HepG2 (cell line): ENCODE data around the gene SYMPK. TPM values are rescaled to one million over a fixed set of nuclear protein-coding genes. Genes with fewer than 3 reads are reported as not detected.

Experiments used
- ASH2L ChIP-seq: fragments of 300-600, 200-600 bp; sonication (generic); IDR thresholded peaks from 2 replicates; pipeline ENCODE4 v1.7.0; 2017; ENCODE audit warnings: low read depth, mild to moderate bottlenecking, moderate library complexity, mixed read lengths, low read length; ENCODE audit not compliant: insufficient read length
- ESRRA ChIP-seq: sonication (generic); formaldehyde crosslinking; IDR thresholded peaks from 2 replicates; pipeline ENCODE4 v1.5.1; 2020; ENCODE audit warnings: mild to moderate bottlenecking, low read depth, missing genetic modification reagents
- GATAD1 ChIP-seq: IDR thresholded peaks from 2 replicates; pipeline ENCODE4 v1.6.1; 2016; ENCODE audit warnings: missing genetic modification reagents, missing compliant biosample characterization
- HNRNPL ChIP-seq: fragments of 200-400 bp; formaldehyde crosslinking; IDR thresholded peaks from 2 replicates; pipeline ENCODE4 v1.6.1; 2017; ENCODE audit warnings: mild to moderate bottlenecking, low read depth, low read length
- IKZF1 ChIP-seq: fragments of 450-650 bp; IDR thresholded peaks from 2 replicates; pipeline ENCODE4 v1.7.1; 2016
- MIER2 ChIP-seq: IDR thresholded peaks from 2 replicates; pipeline ENCODE4 v1.6.1; 2016; ENCODE audit warnings: missing biosample characterization, missing genetic modification reagents
- MTF2 ChIP-seq: sonication (generic); formaldehyde crosslinking; IDR thresholded peaks from 2 replicates; pipeline ENCODE4 v1.5.0; 2020; ENCODE audit warnings: missing genetic modification reagents, borderline replicate concordance
- NCOA5 ChIP-seq: sonication (generic); formaldehyde crosslinking; IDR thresholded peaks from 2 replicates; pipeline ENCODE4 v1.4.0; 2020; ENCODE audit warnings: missing genetic modification reagents
- NKX3-1 ChIP-seq: sonication (generic); formaldehyde crosslinking; IDR thresholded peaks from 2 replicates; pipeline ENCODE4 v1.5.0; 2020; ENCODE audit warnings: missing genetic modification reagents
- PBX3 ChIP-seq: sonication (generic); formaldehyde crosslinking; IDR thresholded peaks from 2 replicates; pipeline ENCODE4 v1.8.1; 2023; ENCODE audit warnings: missing genetic modification reagents, inconsistent platforms, borderline replicate concordance
- RELA ChIP-seq: sonication (generic); formaldehyde crosslinking; IDR thresholded peaks from 2 replicates; pipeline ENCODE4 v1.4.0; 2020; ENCODE audit warnings: missing genetic modification reagents
- RFX5 ChIP-seq: IDR thresholded peaks from 2 replicates; pipeline ENCODE4 v1.6.1; 2011; ENCODE audit warnings: low read depth, low read length, improper control_type of control experiment
- SMARCC2 ChIP-seq: fragments of 450-650 bp; IDR thresholded peaks from 2 replicates; pipeline ENCODE4 v1.6.1; 2017; ENCODE audit warnings: antibody characterized with exemption, mild to moderate bottlenecking
- SP2 ChIP-seq: sonication (generic); formaldehyde crosslinking; IDR thresholded peaks from 2 replicates; pipeline ENCODE4 v1.5.1; 2020; ENCODE audit warnings: mild to moderate bottlenecking, missing genetic modification reagents
- SYNCRIP ChIP-seq: fragments of 200-400 bp; formaldehyde crosslinking; IDR thresholded peaks from 2 replicates; pipeline ENCODE4 v1.6.1; 2018; ENCODE audit warnings: mild to moderate bottlenecking, low read depth, low read length; ENCODE audit not compliant: insufficient read depth
- TBX2 ChIP-seq: sonication (generic); formaldehyde crosslinking; IDR thresholded peaks from 2 replicates; pipeline ENCODE4 v1.5.0; 2020; ENCODE audit warnings: missing genetic modification reagents, mild to moderate bottlenecking, borderline replicate concordance
- ZBTB33 ChIP-seq: sonication (generic); formaldehyde crosslinking; IDR thresholded peaks from 2 replicates; pipeline ENCODE4 v1.4.0; 2020; ENCODE audit warnings: missing genetic modification reagents
- ZFP90 ChIP-seq: sonication (generic); formaldehyde crosslinking; IDR thresholded peaks from 2 replicates; pipeline ENCODE4 v1.8.0; 2022; ENCODE audit warnings: missing genetic modification reagents, mild to moderate bottlenecking, inconsistent platforms, borderline replicate concordance
- ZNF205 ChIP-seq: IDR thresholded peaks from 2 replicates; pipeline ENCODE4 v1.6.1; 2018; ENCODE audit warnings: missing biosample characterization, missing genetic modification reagents
- ZNF251 ChIP-seq: sonication (generic); formaldehyde crosslinking; IDR thresholded peaks from 2 replicates; pipeline ENCODE4 v1.9.0; 2021; ENCODE audit warnings: mild to moderate bottlenecking, missing genetic modification reagents
- ZNF430 ChIP-seq: sonication (generic); formaldehyde crosslinking; IDR thresholded peaks from 2 replicates; pipeline ENCODE4 v1.9.0; 2021; ENCODE audit warnings: mild to moderate bottlenecking, missing genetic modification reagents
- ZNF562 ChIP-seq: sonication (generic); formaldehyde crosslinking; IDR thresholded peaks from 2 replicates; pipeline ENCODE4 v1.8.0; 2022; ENCODE audit warnings: missing genetic modification reagents, borderline replicate concordance
- ZNF577 ChIP-seq: sonication (generic); formaldehyde crosslinking; IDR thresholded peaks from 2 replicates; pipeline ENCODE4 v1.4.0; 2020; ENCODE audit warnings: mild to moderate bottlenecking, low read depth, missing genetic modification reagents, borderline replicate concordance
- ZNF7 ChIP-seq: IDR thresholded peaks from 2 replicates; pipeline ENCODE4 v1.6.1; 2016; ENCODE audit warnings: missing biosample characterization, missing genetic modification reagents
- ZNF720 ChIP-seq: sonication (generic); formaldehyde crosslinking; IDR thresholded peaks from 2 replicates; pipeline ENCODE4 v1.4.0; 2020; ENCODE audit warnings: missing genetic modification reagents
- ZNF747 ChIP-seq: sonication (generic); formaldehyde crosslinking; IDR thresholded peaks from 2 replicates; pipeline ENCODE4 v1.8.1; 2023; ENCODE audit warnings: missing genetic modification reagents, mild to moderate bottlenecking, borderline replicate concordance
- ZNF749 ChIP-seq: sonication (generic); formaldehyde crosslinking; IDR thresholded peaks from 2 replicates; pipeline ENCODE4 v1.8.0; 2022; ENCODE audit warnings: mild to moderate bottlenecking, missing genetic modification reagents, moderate library complexity, borderline replicate concordance
- ZNF839 ChIP-seq: sonication (generic); formaldehyde crosslinking; IDR thresholded peaks from 2 replicates; pipeline ENCODE4 v1.4.0; 2020; ENCODE audit warnings: missing genetic modification reagents, mild to moderate bottlenecking, borderline replicate concordance
- polyA plus RNA-seq, 8 experiments: library from polyadenylated mRNA; depleted of rRNA in 3 of 8; stranded (reverse) in 7 of 8; unstranded in 1 of 8; fragments of >200 nt; fragmentation: Illumina TruSeq in 4 of 8; extraction: Trizol in 4 of 8; gene quantifications; 2 replicates each; pipeline versions ENCODE4 v1.2.1 to v1.2.3, GENCODE V29; 2011 to 2016; ENCODE audit warnings: low read depth in 4 of 8, missing spikeins in 1 of 8, mixed read lengths in 1 of 8; ENCODE audit not compliant: insufficient read depth in 1 of 8
- total RNA-seq, 5 experiments: library from RNA; depleted of rRNA; stranded (reverse); fragments of >200 nt; fragmentation: Illumina TruSeq; extraction: Trizol; gene quantifications; 2 replicates each; pipeline ENCODE4 v1.2.3, GENCODE V29; 2016; ENCODE audit warnings: low read depth in 1 of 5
- TF ChIP-seq, protein P1 (sequence below): sonication (generic); formaldehyde crosslinking; IDR thresholded peaks from 2 replicates; pipeline ENCODE4 v1.5.0; 2020; ENCODE audit warnings: mild to moderate bottlenecking, low read depth, missing genetic modification reagents, borderline replicate concordance

SYMPK gene
- total and polyA plus RNA-seq, 2 of the 13 experiments (the other 11 are each of a cell fraction or from before 2014, with no cell fraction given), result 21.9 to 55.7 TPM

DNA sequence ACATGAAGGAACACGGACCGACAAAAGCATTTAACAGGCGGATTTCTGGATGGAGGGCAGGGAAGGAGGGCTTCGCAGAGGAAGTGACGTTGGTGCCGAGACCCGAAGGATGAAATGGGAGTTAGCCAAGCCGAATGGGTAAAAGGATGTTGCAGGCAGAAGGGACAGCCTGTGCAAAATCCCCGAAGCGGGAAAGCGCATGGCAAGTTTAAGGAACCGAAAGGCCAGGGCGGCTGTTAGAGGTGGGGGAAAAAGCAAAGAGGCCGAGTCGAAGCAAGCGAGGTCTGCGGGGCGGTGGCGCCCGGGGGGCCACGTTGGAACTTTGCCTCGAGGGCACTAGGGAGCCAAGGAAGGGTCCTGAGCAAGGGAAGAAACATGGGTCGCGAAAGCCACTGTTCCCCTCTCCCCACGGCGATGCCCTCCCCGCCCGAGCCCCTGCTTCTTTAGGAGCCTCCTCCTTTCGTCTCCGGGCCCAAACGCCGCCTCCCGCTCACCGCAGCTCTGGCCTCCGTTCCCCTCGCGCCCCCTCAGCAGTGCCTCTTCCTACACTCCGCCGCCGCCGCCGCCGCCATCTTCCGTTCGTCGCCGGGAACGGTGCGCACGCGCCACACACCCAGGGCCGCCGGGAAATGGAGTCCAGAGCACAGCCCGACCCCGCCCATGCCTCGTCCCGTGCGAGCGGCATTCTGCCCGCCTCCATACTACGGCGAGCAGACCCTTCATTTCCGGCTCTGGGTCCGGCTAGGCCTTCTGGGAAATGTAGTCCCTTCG lies at the start of gene SYMPK (continued):
- TF ChIP-seq PBX3 (no peak), MTF2 (CRISPR knock-in tag) (no peak), ZNF205 (peak; percentile 89), SP2 (CRISPR knock-in tag) (peak; percentile 77), TBX2 (peak; percentile 70), GATAD1 (peak; percentile 88), SMARCC2 (no peak), ZFP90 (peak; percentile 79; the same call in 1 of the 2 replicates), NCOA5 (CRISPR knock-in tag) (no peak), ESRRA (CRISPR knock-in tag) (no peak), ZNF7 (CRISPR knock-in tag) (no peak), NKX3-1 (CRISPR knock-in tag) (peak; percentile 50; the same call in 1 of the 2 replicates), MIER2 (no peak), ZNF577 (0 out of 2 replicates have a peak, but pooled peaks have one; percentile 26), RFX5 (no peak), ASH2L (peak; percentile 14), ZNF839 (CRISPR knock-in tag) (peak; percentile 65; the same call in 1 of the 2 replicates), ZNF251 (no peak), ZNF747 (peak; percentile 89; the same call in 1 of the 2 replicates), HNRNPL (peak; percentile 26; the same call in 1 of the 2 replicates), IKZF1 (no peak), RELA (no peak), ZNF430 (CRISPR knock-in tag) (peak; percentile 60; the same call in 1 of the 2 replicates), SYNCRIP (no peak), ZNF720 (no peak), ZBTB33 (CRISPR knock-in tag) (0 out of 2 replicates have a peak, but pooled peaks have one; percentile 22), ZNF562 (CRISPR knock-in tag) (no peak), ZNF749 (CRISPR knock-in tag) (0 out of 2 replicates have a peak, but pooled peaks have one; percentile 46)
- TF ChIP-seq, protein P1, sequence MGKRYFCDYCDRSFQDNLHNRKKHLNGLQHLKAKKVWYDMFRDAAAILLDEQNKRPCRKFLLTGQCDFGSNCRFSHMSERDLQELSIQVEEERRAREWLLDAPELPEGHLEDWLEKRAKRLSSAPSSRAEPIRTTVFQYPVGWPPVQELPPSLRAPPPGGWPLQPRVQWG (CRISPR knock-in tag), result no peak
